SK-N-SH (cell line): ENCODE data around the gene TPRKB.

Source experiments
- CTCF ChIP-seq: fragments of 200-600 bp; sonication (generic); IDR thresholded peaks from 2 replicates; pipeline ENCODE4 v1.6.1; 2017; ENCODE audit warnings: antibody characterized with exemption, mild to moderate bottlenecking, moderate library complexity
- ELF1 ChIP-seq: IDR thresholded peaks from 2 replicates; pipeline ENCODE4 v1.4.0; 2012
- FOSL2 ChIP-seq: IDR thresholded peaks from 2 replicates; pipeline ENCODE4 v1.4.0; 2012; ENCODE audit warnings: low read depth, mild to moderate bottlenecking, moderate library complexity, borderline replicate concordance
- MAX ChIP-seq: IDR thresholded peaks from 2 replicates; pipeline ENCODE4 v1.4.0; 2012; ENCODE audit warnings: low read depth
- NFIC ChIP-seq: IDR thresholded peaks from 2 replicates; pipeline ENCODE4 v1.4.0; 2012; ENCODE audit warnings: borderline replicate concordance
- POLR2AphosphoS5 ChIP-seq: IDR thresholded peaks from 2 replicates; pipeline ENCODE4 v1.6.1; 2012; ENCODE audit warnings: low read depth, low read length
- RAD21 ChIP-seq: IDR thresholded peaks from 2 replicates; pipeline ENCODE4 v1.6.1; 2012; ENCODE audit warnings: mild to moderate bottlenecking, low read length
- REST ChIP-seq: IDR thresholded peaks from 2 replicates; pipeline ENCODE4 v1.6.1; 2012; ENCODE audit warnings: mild to moderate bottlenecking, low read depth, low read length, moderate library complexity
- SMC3 ChIP-seq: IDR thresholded peaks from 2 replicates; pipeline ENCODE4 v1.6.1; 2012; ENCODE audit warnings: low read depth, low read length, improper control_type of control experiment
- TAF1 ChIP-seq: IDR thresholded peaks from 2 replicates; pipeline ENCODE4 v1.6.1; 2012; ENCODE audit warnings: low read depth, mild to moderate bottlenecking, low read length, moderate library complexity, borderline replicate concordance
- TCF12 ChIP-seq: IDR thresholded peaks from 2 replicates; pipeline ENCODE4 v1.4.0; 2012
- USF2 ChIP-seq: fragments of 150-350 bp; IDR thresholded peaks from 2 replicates; pipeline ENCODE4 v1.6.1; 2017; ENCODE audit warnings: antibody characterized with exemption, low read length, low read depth, borderline replicate concordance

GRCh38 chr2:73772819-73773218 is 35.7 kb upstream of the TPRKB start:
- no peak for TF ChIP-seq NFIC
- TF ChIP-seq ELF1: no peak
- TF ChIP-seq SMC3: no peak
- TF ChIP-seq CTCF: no peak
- TF ChIP-seq TAF1: no peak
- no peak for TF ChIP-seq MAX
- TF ChIP-seq TCF12: no peak
- no peak for TF ChIP-seq REST
- TF ChIP-seq USF2: no peak
- no peak for TF ChIP-seq RAD21
- TF ChIP-seq POLR2AphosphoS5: no peak
- TF ChIP-seq FOSL2: no peak
